HG02798 (cell line): ENCODE measurements around the gene ZNRF2.

Source experiments
- ATAC-seq: cut with Tn5 transposase; IDR thresholded peaks from one replicate; pipeline ENCODE4 v1.9.1; 2021; ENCODE audit warnings: mild to moderate bottlenecking; ENCODE audit not compliant: unreplicated experiment, poor library complexity

Gene ZNRF2

DNA sequence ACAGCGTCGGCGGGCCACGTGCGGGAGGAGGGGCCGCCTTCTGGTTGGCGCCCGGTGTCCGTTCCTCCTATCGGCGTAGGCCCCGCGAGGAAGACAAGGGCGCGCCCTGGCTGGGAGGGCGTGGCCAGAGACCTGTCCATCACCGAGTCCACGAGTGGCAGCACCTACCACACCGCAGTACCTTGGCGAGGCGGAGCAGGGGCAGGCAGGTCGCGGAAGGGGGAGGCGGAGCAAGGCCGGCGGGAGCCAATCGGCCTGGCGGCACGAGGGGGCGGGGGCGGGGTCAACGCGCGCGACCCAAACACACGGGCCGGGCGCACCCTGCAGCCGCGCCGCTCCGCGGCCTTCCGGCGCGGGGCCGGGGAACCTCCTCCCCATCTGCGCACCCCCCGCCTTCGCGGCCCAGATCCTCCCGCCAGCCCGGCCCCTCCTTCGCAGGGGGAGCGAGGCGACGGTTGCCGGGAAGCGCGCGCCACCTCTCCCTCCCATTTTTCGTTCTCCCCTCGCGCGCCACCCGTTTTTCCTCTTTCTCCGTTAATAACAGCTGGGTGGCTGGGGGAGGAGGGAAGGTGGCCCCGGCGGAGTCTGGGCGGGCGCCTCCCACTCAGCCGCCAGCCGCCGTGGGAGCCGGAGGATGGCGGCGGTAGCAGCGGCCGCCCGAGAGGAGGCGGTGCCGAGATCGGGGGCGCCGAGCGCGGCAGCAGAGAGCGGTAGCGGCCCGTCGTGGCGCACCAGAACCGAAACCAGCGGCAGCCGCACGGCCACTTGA is at the start of gene ZNRF2:
TSS of gene ZNRF2 (plus strand) at position 300 of the 769 bp plus-strand sequence. CDS start 761 bp downstream, outside the sequence.
- peak; percentile 86 for ATAC-seq

DNA sequence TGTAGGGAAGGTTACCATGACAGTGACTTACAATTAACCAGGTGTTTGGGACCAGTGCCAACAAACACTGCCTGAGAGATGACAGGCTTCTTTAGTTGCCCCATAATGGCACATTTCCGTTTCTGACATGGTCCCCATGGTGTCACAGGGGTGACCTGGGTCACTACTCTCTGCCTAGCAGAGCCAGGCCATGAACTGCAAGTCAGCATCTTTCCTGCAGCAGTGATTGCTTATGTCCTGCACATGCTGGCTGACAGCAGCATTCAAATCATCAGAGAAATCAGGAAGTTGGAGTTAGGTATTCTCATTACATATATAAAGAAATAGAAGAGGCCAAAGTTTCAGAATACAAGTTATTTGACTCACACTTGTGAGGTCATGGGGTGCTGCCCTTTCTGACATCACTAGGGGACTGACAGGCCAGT is 47.1 kb upstream of the ZNRF2 start:
- no peak for ATAC-seq

GRCh38 chr7:30238721-30239441 is 45.5 kb upstream of the ZNRF2 start:
- peak; percentile 81 for ATAC-seq

GRCh38 chr7:30240106-30240800 is 44.1 kb upstream of the ZNRF2 start:
- ATAC-seq, result no peak

- no peak for ATAC-seq
Observed at GRCh38 chr7:30241767-30242166, 42.6 kb upstream of the ZNRF2 start.

DNA sequence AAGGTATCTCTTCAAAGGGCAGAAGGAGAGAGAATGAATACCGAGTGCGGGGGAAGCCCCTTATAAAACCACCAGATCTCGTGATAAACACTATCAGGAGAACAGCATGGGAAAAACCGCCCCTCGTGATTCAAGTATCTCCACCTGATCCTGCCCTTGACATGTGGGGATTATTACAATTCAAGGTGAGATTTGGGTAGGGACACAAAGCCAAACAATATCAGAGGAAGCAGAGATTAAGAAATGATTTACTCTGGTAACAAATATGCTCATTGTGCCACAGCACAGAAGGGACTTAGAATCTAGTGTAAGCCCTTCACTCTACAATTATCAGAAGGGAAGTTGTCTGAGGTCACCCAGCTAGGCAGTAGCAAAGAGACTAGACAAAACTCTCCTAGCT is 40.1 kb upstream of the ZNRF2 start:
- ATAC-seq, result no peak

DNA sequence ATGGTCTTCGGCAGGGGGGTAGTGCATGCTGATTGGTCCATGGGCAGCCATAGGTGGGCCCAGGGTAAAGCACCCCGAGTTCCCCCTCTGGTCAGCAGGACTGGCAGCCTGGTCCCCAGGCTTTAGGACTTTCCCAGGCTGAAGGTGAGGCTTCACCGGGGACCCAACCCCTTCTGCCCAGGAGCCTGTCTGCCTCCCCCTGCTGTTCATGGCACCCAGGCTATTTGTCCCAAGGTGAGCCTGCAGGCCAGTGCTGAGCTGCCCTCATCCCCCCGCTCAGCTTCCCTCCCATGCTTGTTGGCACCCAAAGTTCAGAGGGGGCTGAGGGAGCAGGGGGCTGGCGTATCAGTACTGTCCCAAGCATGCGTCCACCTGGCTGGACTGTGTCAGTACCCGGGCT is 38.5 kb upstream of the ZNRF2 start:
- ATAC-seq, result no peak

DNA sequence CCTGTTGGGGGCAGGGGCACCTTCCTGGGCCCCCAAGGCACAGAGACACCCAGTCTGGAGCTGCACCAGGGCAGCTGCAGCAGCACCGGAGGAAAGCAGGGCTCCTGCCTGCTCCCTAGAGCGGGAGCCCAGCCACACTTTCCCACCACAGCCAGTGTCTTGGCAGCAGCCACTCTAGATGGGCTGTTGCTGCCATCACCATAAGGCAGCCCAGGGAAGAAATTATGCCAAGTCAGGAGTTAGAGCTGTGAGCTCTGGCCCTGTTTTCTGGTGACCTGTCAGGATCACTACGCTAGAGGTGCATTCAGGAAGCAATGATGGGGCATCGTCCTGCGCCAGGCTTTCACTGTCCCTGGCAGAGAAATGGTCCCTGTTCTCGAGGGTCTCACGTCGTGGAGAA is 38.0 kb upstream of the ZNRF2 start:
- ATAC-seq, result no peak

- ATAC-seq, result no peak
Observed at GRCh38 chr7:30247541-30248401, 36.6 kb upstream of the ZNRF2 start.

DNA sequence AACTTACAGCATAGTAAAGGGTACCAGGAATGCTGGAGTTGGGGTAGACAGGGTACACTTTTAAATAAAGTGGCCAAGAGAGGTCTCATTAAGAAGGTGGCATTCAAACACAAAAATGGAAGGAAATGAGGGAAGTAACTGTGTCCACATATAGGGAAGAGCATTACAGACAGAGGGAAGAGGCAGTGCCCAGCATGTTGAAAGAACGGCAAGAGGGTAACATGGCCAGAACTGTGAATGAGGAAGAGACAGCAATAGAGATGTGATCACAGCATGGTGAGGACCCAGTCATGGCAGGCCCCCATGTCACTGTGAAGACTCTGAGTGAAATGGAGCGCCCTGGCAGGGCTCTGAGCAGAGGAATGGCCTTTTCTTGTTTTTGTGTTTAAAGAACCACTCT is 35.1 kb upstream of the ZNRF2 start:
- no peak for ATAC-seq

DNA sequence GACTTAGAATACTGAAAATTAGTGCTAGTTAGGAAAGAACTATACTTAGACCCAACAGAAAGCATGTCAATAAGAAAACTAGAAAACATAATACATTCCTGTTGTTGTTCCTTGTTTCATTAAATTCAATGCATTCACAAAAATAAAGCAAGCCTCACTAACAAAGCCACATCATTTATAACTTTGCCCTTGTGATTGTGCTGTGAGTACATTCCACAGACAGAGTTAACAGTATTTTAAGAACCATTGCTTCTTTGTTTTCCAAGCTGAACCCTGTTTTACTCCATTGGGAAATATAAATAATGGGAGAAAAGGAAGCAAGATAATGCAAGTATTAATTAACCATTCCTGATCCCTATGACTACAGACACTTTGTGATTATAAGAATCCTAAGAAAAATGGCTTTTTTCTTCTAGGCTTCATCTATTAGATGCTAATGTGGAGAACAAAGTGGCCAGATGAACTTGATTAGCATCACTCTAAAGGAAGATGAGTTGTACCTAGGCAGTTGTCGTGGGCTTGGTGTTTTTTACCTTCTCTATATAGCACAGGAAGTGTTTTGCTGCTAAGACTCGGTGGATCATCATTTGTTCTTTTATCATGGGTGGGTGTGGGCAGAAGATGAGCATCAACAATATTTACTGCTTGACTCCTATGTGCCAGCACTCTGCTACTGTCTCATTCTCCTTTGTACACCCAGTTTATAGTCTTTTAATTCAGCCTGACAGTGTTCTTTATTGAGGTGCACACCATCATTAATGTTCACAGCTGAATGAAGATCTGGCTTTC is 34.2 kb upstream of the ZNRF2 start:
- no peak for ATAC-seq

- no peak for ATAC-seq
Observed at GRCh38 chr7:30251708-30252329, 32.6 kb upstream of the ZNRF2 start.

GRCh38 chr7:30252885-30253795 is 31.3 kb upstream of the ZNRF2 start:
- no peak for ATAC-seq

DNA sequence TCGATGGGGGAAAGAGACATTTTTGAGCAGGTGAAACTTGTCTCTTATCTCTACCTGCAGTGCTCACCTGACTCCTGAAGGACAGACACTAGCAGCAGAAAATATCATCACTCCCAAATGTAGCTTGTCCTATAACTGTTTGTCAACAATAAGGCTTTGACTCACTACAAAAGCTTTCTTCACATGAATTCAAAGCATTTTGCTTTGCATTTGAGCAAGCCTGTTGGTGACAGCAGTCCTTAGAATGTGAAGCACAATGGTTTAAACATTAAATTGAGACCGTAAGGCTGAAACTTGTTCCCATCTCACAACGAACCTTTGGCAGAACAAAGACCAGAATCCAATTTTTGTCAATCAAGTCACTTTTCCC is 30.6 kb upstream of the ZNRF2 start:
- no peak for ATAC-seq

DNA sequence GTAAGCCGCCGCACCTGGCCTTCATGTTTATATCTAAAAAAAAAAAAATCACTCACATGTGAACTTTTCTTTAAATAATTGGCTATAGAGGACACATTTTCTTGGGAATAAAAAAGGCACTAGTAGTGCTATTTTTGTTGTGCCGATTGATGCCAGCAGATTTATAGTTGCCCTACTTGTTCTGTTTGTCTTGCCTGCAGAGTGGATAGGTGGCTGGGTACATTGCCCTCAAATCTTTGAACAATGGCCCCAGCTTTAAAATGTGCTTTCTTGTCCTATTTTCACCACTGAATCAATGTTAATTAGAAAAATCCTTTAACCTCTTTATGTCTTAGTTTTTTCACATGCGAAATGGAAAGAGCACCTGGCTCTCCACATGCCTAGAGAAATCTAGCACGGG is 30.1 kb upstream of the ZNRF2 start:
- ATAC-seq, result no peak

GRCh38 chr7:30254717-30255063 is 29.7 kb upstream of the ZNRF2 start:
- no peak for ATAC-seq

- no peak for ATAC-seq
Observed at GRCh38 chr7:30255064-30255769, 29.2 kb upstream of the ZNRF2 start.
